CD4-positive, CD25-positive, alpha-beta regulatory T cell (primary cell): ENCODE data around the gene TRMT10A. TPM values are rescaled to one million over a fixed set of nuclear protein-coding genes. Genes with fewer than 3 reads are reported as not detected.

Experiments
- ATAC-seq, 2 donors: fragments of 150-1000 bp; cut with Tn5 transposase; one replicate each; pipeline ENCODE4 v1.10.0; 2021; ENCODE audit warnings: low read depth in 2 of 2, moderate number of reproducible peaks in 2 of 2, moderate library complexity in 1 of 2
- DNase-seq, 3 donors: peaks; one replicate each; pipeline versions ENCODE4 v3.0.0 to v3.0.0-alpha.2; 2012 to 2022; ENCODE audit warnings: mixed read lengths in 1 of 3
- H3K27ac ChIP-seq: one replicate; pipeline ENCODE4 v1.7.0; 2013; ENCODE audit warnings: mild to moderate bottlenecking, low read length; ENCODE audit not compliant: insufficient read depth, poor library complexity, severe bottlenecking
- H3K27me3 ChIP-seq: one replicate; pipeline ENCODE4 v1.7.0; 2013; ENCODE audit warnings: low read length; ENCODE audit not compliant: control insufficient read depth, insufficient read depth
- H3K36me3 ChIP-seq: one replicate; pipeline ENCODE4 v1.7.0; 2013; ENCODE audit warnings: mild to moderate bottlenecking, low read length, moderate library complexity; ENCODE audit not compliant: control insufficient read depth, insufficient read depth
- H3K4me1 ChIP-seq: 2 replicates; pipeline ENCODE4 v1.7.0; 2013; ENCODE audit warnings: mild to moderate bottlenecking, low read length; ENCODE audit not compliant: insufficient read depth, control insufficient read depth, poor library complexity, severe bottlenecking
- H3K4me3 ChIP-seq: one replicate; pipeline ENCODE4 v1.7.0; 2013; ENCODE audit warnings: low read depth, mild to moderate bottlenecking, low read length, moderate library complexity
- H3K9me3 ChIP-seq, 2 experiments: 1 replicate in 1 of 2; 2 replicates in 1 of 2; pipeline ENCODE4 v1.7.0; 2013; ENCODE audit warnings: low read length in 2 of 2, mild to moderate bottlenecking in 1 of 2, moderate library complexity in 1 of 2; ENCODE audit not compliant: control insufficient read depth in 2 of 2
- H3K27ac Mint-ChIP-seq, 3 donors: one replicate each; pipeline ENCODE4 v1.8.0; 2020 to 2022; ENCODE audit warnings: mild to moderate bottlenecking in 3 of 3, mixed read lengths in 3 of 3, moderate library complexity in 2 of 3
- H3K27me3 Mint-ChIP-seq: one replicate; pipeline ENCODE4 v1.8.0; 2022; ENCODE audit warnings: mild to moderate bottlenecking, mixed read lengths
- H3K36me3 Mint-ChIP-seq: one replicate; pipeline ENCODE4 v1.8.0; 2020; ENCODE audit warnings: mixed read lengths
- H3K4me1 Mint-ChIP-seq, 4 donors: one replicate each; pipeline ENCODE4 v1.8.0; 2020 to 2022; ENCODE audit warnings: mixed read lengths in 4 of 4, mild to moderate bottlenecking in 1 of 4
- H3K4me3 Mint-ChIP-seq, 4 donors: one replicate each; pipeline ENCODE4 v1.8.0; 2020 to 2022; ENCODE audit warnings: mild to moderate bottlenecking in 4 of 4, mixed read lengths in 4 of 4, moderate library complexity in 3 of 4
- H3K9me3 Mint-ChIP-seq, 7 donors: one replicate each; pipeline ENCODE4 v1.8.0; 2020 to 2022; ENCODE audit warnings: mixed read lengths in 7 of 7, mild to moderate bottlenecking in 3 of 7, moderate library complexity in 2 of 7
- polyA plus RNA-seq, 4 donors: library from polyadenylated mRNA; unstranded; fragments of 300-500 nt; fragmentation: Illumina TruSeq; gene quantifications; one replicate each; pipeline ENCODE4 v1.2.3, GENCODE V29; 2021
- total RNA-seq: library from RNA; stranded (reverse); gene quantifications from one replicate; pipeline ENCODE4 v1.2.3, GENCODE V29; 2022

TRMT10A gene
- total RNA-seq = 2.6 TPM
- 1 to 10 TPM; 2.9 to 5.7 (median 4.1) TPM for polyA plus RNA-seq

GRCh38 chr4:99563310-99564186 lies at the start of gene TRMT10A:
TRMT10A (minus strand) TSS chr4:99564039; CDS start chr4:99559338, 4,701 bp downstream.
- peak within 1 kb of the TSS; percentile 100 for H3K27ac Mint-ChIP-seq
- DNase-seq (peak; percentile 91 to 98 (median 96)), ATAC-seq (peak; percentile 90 to 91)
- H3K36me3 ChIP-seq = no peaks in the 10 kb centered on the region
- no peaks in the 10 kb centered on the region for H3K9me3 ChIP-seq
- peaks cover 9% of the 10 kb centered on the region for H3K27me3 ChIP-seq
- H3K9me3 Mint-ChIP-seq = peaks cover 0 to 2% (median 0%) of the 10 kb centered on the region in 7 donors
- H3K36me3 Mint-ChIP-seq = no peaks in the 10 kb centered on the region
- peak within 1 kb of the TSS; percentile 94 to 99 (median 97) for H3K4me3 Mint-ChIP-seq
- peaks cover 11 to 28% (median 18%) of the 10 kb centered on the region in 4 donors for H3K4me1 Mint-ChIP-seq
- peak within 1 kb of the TSS; percentile 91 for H3K4me3 ChIP-seq
- H3K27ac ChIP-seq = peak within 1 kb of the TSS; percentile 97
- peaks cover 11% of the 10 kb centered on the region for H3K4me1 ChIP-seq
- peaks cover 29% of the 10 kb centered on the region for H3K27me3 Mint-ChIP-seq

- Histone ChIP-seq H3K27ac (no peak overlapping the region), H3K27me3 (peaks cover 14% of the 10 kb centered on the region), H3K4me3 (no peak overlapping the region), H3K4me1 (no peaks in the 10 kb centered on the region), H3K9me3 (no peaks in the 10 kb centered on the region), H3K36me3 (no peaks in the 10 kb centered on the region)
- ATAC-seq (no peak), DNase-seq (no peak)
- no peak overlapping the region for H3K27ac Mint-ChIP-seq
- no peak overlapping the region for H3K4me3 Mint-ChIP-seq
- peaks cover 4% of the 10 kb centered on the region for H3K27me3 Mint-ChIP-seq
- no peaks in the 10 kb centered on the region for H3K36me3 Mint-ChIP-seq
- H3K9me3 Mint-ChIP-seq = no peaks in the 10 kb centered on the region
- no peaks in the 10 kb centered on the region for H3K4me1 Mint-ChIP-seq
Observed at GRCh38 chr4:99612704-99613103, 48.9 kb upstream of the TRMT10A start.

GRCh38 chr4:99612281-99612680 lies 48.4 kb upstream of the TRMT10A start:
- peaks cover 4% of the 10 kb centered on the region for H3K27me3 Mint-ChIP-seq

GRCh38 chr4:99610605-99611175 lies 46.9 kb upstream of the TRMT10A start:
- no peak for DNase-seq
- Histone ChIP-seq H3K4me3 (no peak overlapping the region), H3K9me3 (no peaks in the 10 kb centered on the region), H3K36me3 (no peaks in the 10 kb centered on the region), H3K4me1 (no peaks in the 10 kb centered on the region), H3K27me3 (peaks cover 14% of the 10 kb centered on the region), H3K27ac (no peak overlapping the region)
- Mint-ChIP-seq H3K4me1 (no peaks in the 10 kb centered on the region), H3K27ac (peak overlapping the region in 1 of 3 donors; percentile 32), H3K4me3 (no peak overlapping the region), H3K9me3 (no peaks in the 10 kb centered on the region), H3K27me3 (peaks cover 5% of the 10 kb centered on the region), H3K36me3 (no peaks in the 10 kb centered on the region)
- no peak for ATAC-seq

More at GRCh38 chr4:99612281-99612680, 48.4 kb upstream of the TRMT10A start:
- no peak overlapping the region for H3K27ac ChIP-seq
- Mint-ChIP-seq H3K4me1 (no peaks in the 10 kb centered on the region), H3K4me3 (no peak overlapping the region), H3K27ac (no peak overlapping the region), H3K36me3 (no peaks in the 10 kb centered on the region), H3K9me3 (no peaks in the 10 kb centered on the region)
- H3K4me1 ChIP-seq = no peaks in the 10 kb centered on the region
- peaks cover 14% of the 10 kb centered on the region for H3K27me3 ChIP-seq
- no peak overlapping the region for H3K4me3 ChIP-seq
- no peak for ATAC-seq
- H3K9me3 ChIP-seq = no peaks in the 10 kb centered on the region
- no peaks in the 10 kb centered on the region for H3K36me3 ChIP-seq
- no peak for DNase-seq

GRCh38 chr4:99608417-99608816 lies 44.6 kb upstream of the TRMT10A start:
- H3K27me3 Mint-ChIP-seq = peaks cover 16% of the 10 kb centered on the region
- H3K4me3 Mint-ChIP-seq = no peak overlapping the region

GRCh38 chr4:99606716-99607115 lies 42.9 kb upstream of the TRMT10A start:
- Histone ChIP-seq H3K27me3 (peaks cover 10% of the 10 kb centered on the region), H3K4me3 (no peak overlapping the region), H3K27ac (no peak overlapping the region), H3K36me3 (no peaks in the 10 kb centered on the region), H3K9me3 (no peaks in the 10 kb centered on the region), H3K4me1 (no peaks in the 10 kb centered on the region)
- H3K4me3 Mint-ChIP-seq = no peak overlapping the region
- H3K9me3 Mint-ChIP-seq = no peaks in the 10 kb centered on the region
- peaks cover 17% of the 10 kb centered on the region for H3K27me3 Mint-ChIP-seq
- no peaks in the 10 kb centered on the region for H3K36me3 Mint-ChIP-seq
- no peak for DNase-seq
- no peak overlapping the region for H3K27ac Mint-ChIP-seq
- no peaks in the 10 kb centered on the region for H3K4me1 Mint-ChIP-seq
- ATAC-seq = no peak

More at GRCh38 chr4:99608417-99608816, 44.6 kb upstream of the TRMT10A start:
- Mint-ChIP-seq H3K36me3 (no peaks in the 10 kb centered on the region), H3K27ac (no peak overlapping the region), H3K9me3 (no peaks in the 10 kb centered on the region), H3K4me1 (no peaks in the 10 kb centered on the region)
- Histone ChIP-seq H3K27me3 (peaks cover 17% of the 10 kb centered on the region), H3K4me1 (no peaks in the 10 kb centered on the region), H3K36me3 (no peaks in the 10 kb centered on the region), H3K4me3 (no peak overlapping the region), H3K9me3 (no peaks in the 10 kb centered on the region), H3K27ac (no peak overlapping the region)
- no peak for ATAC-seq
- no peak for DNase-seq

- Histone ChIP-seq H3K27me3 (no peaks in the 10 kb centered on the region), H3K27ac (no peak overlapping the region), H3K36me3 (no peaks in the 10 kb centered on the region), H3K4me1 (no peaks in the 10 kb centered on the region), H3K9me3 (no peaks in the 10 kb centered on the region), H3K4me3 (no peak overlapping the region)
- H3K27ac Mint-ChIP-seq = no peak overlapping the region
- no peaks in the 10 kb centered on the region for H3K4me1 Mint-ChIP-seq
- peaks cover 11% of the 10 kb centered on the region for H3K27me3 Mint-ChIP-seq
- DNase-seq (no peak), ATAC-seq (no peak)
- H3K4me3 Mint-ChIP-seq = no peak overlapping the region
- H3K9me3 Mint-ChIP-seq = no peaks in the 10 kb centered on the region
- H3K36me3 Mint-ChIP-seq = no peaks in the 10 kb centered on the region
Observed at GRCh38 chr4:99594818-99595217, 31.0 kb upstream of the TRMT10A start.
